GM12878 (cell line): ENCODE measurements around the gene TP53RK.

Experiments
- ATF7 ChIP-seq: fragments of 450-650 bp; IDR thresholded peaks from 2 replicates; pipeline ENCODE4 v1.6.1; 2016; ENCODE audit warnings: low read depth, mild to moderate bottlenecking
- CREB1 ChIP-seq: IDR thresholded peaks from 2 replicates; pipeline ENCODE4 v1.6.1; 2012; ENCODE audit warnings: low read depth, mild to moderate bottlenecking, inconsistent platforms
- EZH2 ChIP-seq: IDR thresholded peaks from 2 replicates; pipeline ENCODE4 v1.6.1; 2012; ENCODE audit warnings: low read depth, mild to moderate bottlenecking, control low read depth, inconsistent platforms, low read length, borderline replicate concordance; ENCODE audit not compliant: control insufficient read depth
- IRF3 ChIP-seq: fragments of 450-650 bp; IDR thresholded peaks from 2 replicates; pipeline ENCODE4 v1.6.1; 2014; ENCODE audit warnings: mild to moderate bottlenecking
- MAX ChIP-seq: IDR thresholded peaks from 2 replicates; pipeline ENCODE4 v1.6.1; 2012; ENCODE audit warnings: low read depth, low read length, improper control_type of control experiment
- POLR2AphosphoS5 ChIP-seq: IDR thresholded peaks from 2 replicates; pipeline ENCODE4 v1.6.1; 2011; ENCODE audit warnings: mild to moderate bottlenecking, low read length, inconsistent platforms
- USF2 ChIP-seq: IDR thresholded peaks from 2 replicates; pipeline ENCODE4 v1.6.1; 2011; ENCODE audit warnings: low read depth, low read length, improper control_type of control experiment, borderline replicate concordance
- ZNF384 ChIP-seq: IDR thresholded peaks from 2 replicates; pipeline ENCODE4 v1.6.1; 2012; ENCODE audit warnings: low read depth, mild to moderate bottlenecking, low read length, improper control_type of control experiment, borderline replicate concordance

- no peak for TF ChIP-seq IRF3
- no peak for TF ChIP-seq USF2
- no peak for TF ChIP-seq CREB1
- TF ChIP-seq EZH2: no peak
- no peak for TF ChIP-seq MAX
- no peak for TF ChIP-seq POLR2AphosphoS5
- no peak for TF ChIP-seq ATF7
- no peak for TF ChIP-seq ZNF384
These were observed 46.8 kb downstream of the TP53RK start for GRCh38 chr20:46642265-46642968.
